ENCODE measurements around the gene ASB8. TPM values are rescaled to one million over a fixed set of nuclear protein-coding genes. Genes with fewer than 3 reads are reported as not detected.

ASB8 gene
- total RNA-seq, 1 donor from 2014 or later, result 43.6 TPM

GRCh38 chr12:48106681-48107613 lies 50.4 kb downstream of the ASB8 start:
- ATAC-seq (ENCODE audit: low read depth), result no peak
- ChIA-PET POLR2A (interaction anchor here (0.7 to 2.8 kb wide), 5 partner anchors 12 to 123 kb away, joined by 6 to 61 read pairs (median 9); partner anchors contain the start of genes ASB8, CCDC184 and PFKM), CTCF (interaction anchor here (1.3 to 1.6 kb wide), 3 partner anchors 12 to 57 kb away, joined by 3 to 5 read pairs (median 3); partner anchors contain the start of genes ASB8 and PFKM)
- peak overlapping the region; percentile 98 for H3K27ac Mint-ChIP-seq
- peak overlapping the region; percentile 95 for H3K4me3 Mint-ChIP-seq
- TF ChIP-seq CTCF (IDR thresholded peaks at IDR 0.05), result no peak
- DNase-seq, result no peak
- H3K4me1 Mint-ChIP-seq, result peaks cover 43% of the 10 kb centered on the region
- intact Hi-C loops (cut with micrococcal nuclease), result loop anchor here (1.0 to 5.0 kb wide), 6 partner anchors 12 to 610 kb away; partner anchors contain the start of genes ASB8, CCDC184, CCNT1 and PFKM
- H3K36me3 Mint-ChIP-seq (ENCODE audit: low read depth), result peaks cover 16% of the 10 kb centered on the region
- H3K27me3 Mint-ChIP-seq, result no peaks in the 10 kb centered on the region
- H3K9me3 Mint-ChIP-seq, result no peaks in the 10 kb centered on the region

- ChIA-PET CTCF (interaction anchor here (1.3 to 1.6 kb wide), 3 partner anchors 13 to 58 kb away, joined by 3 to 5 read pairs (median 3); partner anchors contain the start of genes ASB8 and PFKM), POLR2A (interaction anchor here (0.5 to 2.8 kb wide), 16 partner anchors 11 to 576 kb away, joined by 3 to 61 read pairs (median 5); partner anchors contain the start of genes ASB8, CCDC184, KANSL2 and PFKM)
- intact Hi-C loops (cut with micrococcal nuclease), result loop anchor here (1.0 to 5.0 kb wide), 8 partner anchors 13 to 611 kb away; partner anchors contain the start of genes ASB8, CCDC184, CCNT1 and PFKM
- ATAC-seq (ENCODE audit: low read depth) (peak; percentile 78), DNase-seq (peak; percentile 87)
- H3K36me3 Mint-ChIP-seq (ENCODE audit: low read depth), result peaks cover 16% of the 10 kb centered on the region
- TF ChIP-seq CTCF (IDR thresholded peaks at IDR 0.05), result no peak
- peaks cover 49% of the 10 kb centered on the region for H3K4me1 Mint-ChIP-seq
- H3K4me3 Mint-ChIP-seq, result peak within 1 kb of the TSS; percentile 95
- peak within 1 kb of the TSS; percentile 98 for H3K27ac Mint-ChIP-seq
- no peaks in the 10 kb centered on the region for H3K27me3 Mint-ChIP-seq
- H3K9me3 Mint-ChIP-seq, result no peaks in the 10 kb centered on the region
These were observed 51.2 kb downstream of the ASB8 start, which contains the start of gene SENP1 for GRCh38 chr12:48105867-48106680. Gene SENP1 (minus strand): TSS chr12:48106079. CDS start chr12:48101472, 4,607 bp downstream.

GRCh38 chr12:48105321-48105866 lies 51.9 kb downstream of the ASB8 start:
- TF ChIP-seq CTCF (IDR thresholded peaks at IDR 0.05), result no peak
- H3K27me3 Mint-ChIP-seq, result no peaks in the 10 kb centered on the region
- ATAC-seq (ENCODE audit: low read depth), result peak; percentile 46
- intact Hi-C loops (cut with micrococcal nuclease), result loop anchor here (1.0 to 5.0 kb wide), 3 partner anchors 59 to 143 kb away; partner anchors contain the start of gene TMEM106C
- no peak for DNase-seq
- POLR2A ChIA-PET, result interaction anchor here (0.6 to 2.8 kb wide), 16 partner anchors 12 to 577 kb away, joined by 3 to 61 read pairs (median 4); partner anchors contain the start of genes ASB8, CCDC184, KANSL2 and PFKM
- no peaks in the 10 kb centered on the region for H3K9me3 Mint-ChIP-seq
- peaks cover 49% of the 10 kb centered on the region for H3K4me1 Mint-ChIP-seq
- peak overlapping the region; percentile 98 for H3K27ac Mint-ChIP-seq
- peaks cover 16% of the 10 kb centered on the region for H3K36me3 Mint-ChIP-seq (ENCODE audit: low read depth)
- H3K4me3 Mint-ChIP-seq, result peak overlapping the region; percentile 95
- CTCF ChIA-PET, result interaction anchor here (1.3 kb wide), 1 partner anchor 52 kb away, joined by 3 read pairs; the partner anchor contains the start of gene ASB8

- peaks cover 21% of the 10 kb centered on the region for H3K36me3 Mint-ChIP-seq (ENCODE audit: low read depth)
- intact Hi-C loops (cut with micrococcal nuclease), result loop anchor here (2.0 kb wide), 1 partner anchor 60 kb away; no protein-coding TSS in a partner anchor
- peaks cover 49% of the 10 kb centered on the region for H3K4me1 Mint-ChIP-seq
- H3K4me3 Mint-ChIP-seq, result peak overlapping the region; percentile 95
- no peaks in the 10 kb centered on the region for H3K9me3 Mint-ChIP-seq
- no peak for TF ChIP-seq CTCF (IDR thresholded peaks at IDR 0.05)
- no peaks in the 10 kb centered on the region for H3K27me3 Mint-ChIP-seq
- ATAC-seq (ENCODE audit: low read depth) (no peak), DNase-seq (no peak)
- ChIA-PET POLR2A (interaction anchor here (1.0 to 2.8 kb wide), 8 partner anchors 15 to 578 kb away, joined by 3 to 61 read pairs (median 6); partner anchors contain the start of genes ASB8, CCDC184, KANSL2 and PFKM), CTCF (interaction anchor here (1.3 kb wide), 1 partner anchor 53 kb away, joined by 3 read pairs; the partner anchor contains the start of gene ASB8)
- H3K27ac Mint-ChIP-seq, result peak overlapping the region; percentile 98
These were observed 52.8 kb downstream of the ASB8 start for GRCh38 chr12:48104531-48104930.

Other genes starting within 250 kb of the ASB8 start
- 24.5 and 31.3 TPM in 2 replicates for gene TMEM106C, start 193.9 kb downstream of the ASB8 start, total RNA-seq
- not detected in 2 replicates for gene COL2A1, start 153.0 kb downstream of the ASB8 start, total RNA-seq
- gene SENP1, start 51.4 kb downstream of the ASB8 start, total RNA-seq, result 42.8 and 43.2 TPM in 2 replicates
- 44.7 and 49.2 TPM in 2 replicates for gene PFKM, start 38.2 kb downstream of the ASB8 start, total RNA-seq
- gene CCDC184, start 26.1 kb upstream of the ASB8 start, total RNA-seq, result 0.18 and 0.29 TPM in 2 replicates
- gene OR10AD1, start 45.8 kb upstream of the ASB8 start, total RNA-seq, result not detected in 2 replicates
- gene ZNF641, start 193.4 kb upstream of the ASB8 start, total RNA-seq, result 27.6 and 34.5 TPM in 2 replicates

All from activated B cell treated with CpG ODN at 0.5 μM for 24 hours (primary cell).